ENCODE data around the gene BET1. TPM values are rescaled to one million over a fixed set of nuclear protein-coding genes. Genes with fewer than 3 reads are reported as not detected.

BET1 gene
- total RNA-seq, 1 experiment from 2014 or later, result 44.3 TPM

DNA sequence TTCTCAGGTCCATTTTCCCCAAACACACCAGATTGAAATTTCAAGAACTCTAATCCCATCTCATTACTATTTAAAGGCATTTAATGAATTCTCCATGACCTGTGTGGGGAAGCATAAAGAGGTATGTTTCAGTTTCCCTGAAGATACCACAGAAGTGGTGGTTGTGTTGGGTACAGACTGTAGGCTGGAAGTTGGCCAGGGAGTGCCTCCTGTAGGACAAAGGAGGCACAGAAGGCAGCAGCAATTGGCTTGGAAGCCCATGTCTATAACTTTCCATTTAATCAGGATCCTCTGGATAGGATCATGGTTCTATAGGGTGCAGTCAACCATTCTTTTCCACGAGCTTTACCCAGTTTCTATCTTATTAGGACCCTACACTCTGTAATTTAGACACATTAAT is 8.6 kb upstream of the BET1 start:
- no peak for DNase-seq (ENCODE audit: low read depth)

DNA sequence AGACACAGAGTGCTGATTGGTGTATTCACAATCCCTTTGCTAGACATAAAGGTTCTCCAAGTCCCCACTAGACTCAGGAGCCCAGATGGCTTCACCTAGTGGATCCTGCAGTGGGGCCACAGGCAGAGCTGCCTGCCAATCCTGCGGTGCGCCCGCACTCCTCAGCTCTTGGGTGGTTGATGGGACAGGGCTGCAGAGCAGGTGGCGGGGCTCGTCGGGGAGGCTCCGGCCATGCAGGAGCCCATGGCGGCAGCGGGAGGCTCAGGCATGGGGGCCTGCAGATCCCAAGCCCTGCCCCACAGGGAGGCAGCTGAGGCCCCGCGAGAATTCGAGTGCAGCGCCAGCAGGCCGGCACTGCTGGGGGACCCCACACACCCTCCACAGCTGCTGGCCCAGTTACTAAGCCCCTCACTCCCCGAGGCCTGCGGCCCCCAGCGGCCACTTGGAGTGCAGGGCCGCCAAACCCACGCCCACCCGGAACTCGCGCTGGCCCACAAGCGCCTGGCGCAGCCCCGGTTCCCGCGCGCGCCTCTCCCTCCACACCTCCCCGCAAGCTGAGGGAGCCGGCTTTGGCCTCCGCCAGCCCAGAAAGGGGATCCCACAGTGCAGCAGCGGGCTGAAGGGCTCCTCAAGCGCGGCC is 7.7 kb upstream of the BET1 start:
- DNase-seq (ENCODE audit: low read depth), result no peak

DNA sequence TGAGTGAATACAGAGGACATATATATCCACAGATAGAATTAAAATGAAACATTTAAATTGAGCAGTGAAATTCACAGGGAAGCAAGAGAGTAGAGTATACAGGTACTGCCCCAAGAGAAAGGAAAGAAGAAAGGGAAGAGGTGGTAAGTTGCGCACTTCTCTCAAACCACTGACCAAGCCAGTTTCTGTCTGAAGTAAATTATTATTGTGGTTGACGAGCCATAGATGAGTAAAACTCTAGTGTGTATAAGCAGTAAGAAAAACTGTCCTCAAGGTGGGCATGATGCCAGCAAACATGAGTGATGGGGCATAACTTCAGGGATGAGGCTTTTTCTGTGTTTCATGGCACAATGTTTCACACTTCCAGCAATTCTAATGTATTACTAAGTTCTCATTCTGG is 4.4 kb upstream of the BET1 start:
- peak; percentile 82 for DNase-seq (ENCODE audit: low read depth)

DNA sequence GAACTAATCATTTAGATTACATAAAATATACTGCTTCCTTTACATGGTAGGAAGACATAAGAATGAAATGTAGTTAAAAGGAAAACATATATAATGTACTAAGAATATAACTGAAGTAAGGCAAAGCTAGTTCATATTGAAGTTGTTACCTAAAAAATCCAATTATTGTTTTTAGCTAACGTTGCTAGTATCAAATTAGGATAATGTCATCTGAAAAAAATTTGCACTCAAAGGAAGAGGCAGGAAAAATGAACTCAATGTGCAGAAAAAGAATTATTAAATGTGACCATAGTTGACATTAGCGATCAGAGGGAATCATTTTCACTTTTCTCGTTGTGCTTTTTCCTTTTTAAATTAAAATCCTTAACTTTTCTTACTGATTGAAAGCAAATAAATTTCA is 1.6 kb upstream of the BET1 start:
- DNase-seq (ENCODE audit: low read depth), result no peak

DNA sequence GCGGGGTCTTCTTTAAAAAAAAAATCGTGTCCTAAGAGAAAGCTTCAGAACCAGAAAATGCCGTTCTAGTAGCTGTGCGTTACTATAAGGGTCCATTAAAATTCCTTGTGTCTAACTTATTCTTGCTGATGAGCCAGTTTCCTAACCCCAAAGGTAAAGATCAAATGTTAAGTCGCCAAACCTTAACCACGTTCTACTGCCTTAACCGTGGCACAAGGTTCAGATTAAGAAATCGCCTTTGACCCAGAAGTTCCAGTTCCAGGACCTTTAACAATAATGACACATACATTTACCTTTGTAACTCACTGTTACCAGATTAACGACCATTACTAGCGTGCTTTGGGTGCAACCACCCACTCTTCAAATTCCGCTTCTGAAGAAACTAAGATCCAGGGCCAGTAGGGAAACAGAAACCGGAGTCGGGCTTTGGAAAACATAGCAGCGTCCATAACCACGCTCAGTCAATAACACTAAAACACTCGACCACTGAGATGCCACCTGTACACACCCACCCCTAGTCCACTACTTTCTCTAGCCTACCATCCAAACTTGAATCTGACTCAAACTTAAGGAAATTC is 620 bp downstream of the BET1 start:
- DNase-seq (ENCODE audit: low read depth), result no peak

DNA sequence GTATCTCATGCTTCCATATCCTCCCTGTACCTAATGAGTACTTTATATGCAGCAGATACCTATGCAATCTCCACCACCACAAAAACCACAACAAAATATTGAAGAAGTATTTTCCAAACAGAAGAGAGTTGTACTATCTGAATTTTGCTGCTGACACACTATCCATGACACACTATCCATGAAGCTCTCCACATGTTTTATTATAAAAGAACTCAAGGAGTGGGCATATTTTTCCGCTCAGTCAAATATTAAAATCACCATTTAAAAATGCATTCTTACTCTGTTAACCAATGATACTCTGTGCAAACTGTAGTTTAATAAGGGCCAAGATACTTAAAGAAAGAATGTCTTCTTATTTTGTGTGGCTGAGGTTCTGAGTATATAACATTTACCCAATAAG is 2.8 kb downstream of the BET1 start:
- no peak for DNase-seq (ENCODE audit: low read depth)

DNA sequence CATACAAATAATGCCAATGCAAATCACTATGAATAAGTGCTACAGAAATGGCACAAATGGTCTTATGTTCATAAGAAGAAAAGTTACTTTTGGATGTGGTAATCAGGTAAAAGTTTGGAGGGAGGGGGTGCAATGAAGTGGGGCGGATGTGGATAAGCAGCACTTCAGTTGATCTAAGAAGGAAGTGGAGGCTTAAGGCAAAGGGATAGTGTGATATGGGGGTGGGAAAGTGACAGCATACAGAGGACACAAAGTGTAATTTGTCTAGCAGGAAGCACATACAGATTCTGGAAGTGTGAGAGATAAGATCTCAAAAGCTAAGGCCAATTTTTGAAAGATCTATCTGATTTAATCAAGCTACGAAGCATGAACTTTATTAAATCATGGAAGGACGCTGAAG is 6.3 kb downstream of the BET1 start:
- no peak for DNase-seq (ENCODE audit: low read depth)

DNA sequence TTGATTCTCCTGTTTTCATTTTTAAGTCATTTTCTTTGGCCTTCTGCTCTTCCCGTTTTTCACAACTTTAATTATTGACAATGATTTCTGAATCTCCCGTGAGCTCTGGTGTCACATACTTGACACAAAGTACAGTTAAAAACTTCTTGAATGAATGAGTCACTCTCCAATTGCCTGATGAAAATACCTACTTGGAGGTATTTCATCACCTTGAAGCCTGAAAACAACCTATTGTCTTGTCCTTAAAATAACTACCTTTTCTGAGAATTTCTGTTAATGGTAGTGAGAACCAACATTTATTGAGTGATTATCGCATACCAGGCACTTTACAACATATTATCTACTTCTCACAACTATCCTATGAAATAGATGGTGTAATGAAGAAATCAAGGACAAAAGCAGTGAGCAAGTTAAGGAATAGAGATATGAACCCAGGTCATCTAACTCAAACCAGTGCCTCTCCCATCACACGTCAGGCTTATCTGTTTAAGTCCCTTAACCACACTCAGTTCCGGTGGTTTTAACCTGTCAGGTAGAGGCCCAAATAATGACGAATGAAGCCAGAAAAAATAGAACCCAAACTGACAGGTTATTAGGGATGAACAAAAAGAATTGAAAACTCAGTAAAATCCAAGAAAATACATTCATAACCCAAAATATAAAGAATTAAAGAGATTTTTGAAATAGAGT is 11.6 kb downstream of the BET1 start:
- no peak for DNase-seq (ENCODE audit: low read depth)

DNA sequence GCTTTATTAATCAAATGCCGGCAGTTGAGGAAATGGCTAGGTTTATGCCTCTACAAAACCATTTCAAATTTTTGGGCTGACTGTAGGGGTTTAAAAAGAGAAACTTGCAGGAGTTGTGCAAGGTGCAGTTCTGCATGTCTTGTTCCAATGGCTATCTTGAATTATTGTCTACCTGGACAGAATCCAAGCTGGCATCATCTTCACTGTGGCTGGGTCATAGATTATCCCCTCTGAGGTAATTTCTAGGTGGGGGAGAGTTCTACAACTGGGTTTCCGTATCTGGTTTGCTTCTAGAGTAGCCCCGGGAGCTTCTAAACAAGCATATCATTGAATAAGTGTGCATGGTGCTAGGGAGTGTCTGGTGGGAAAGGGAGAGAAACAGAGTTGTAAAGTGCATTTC is 16.9 kb downstream of the BET1 start:
- DNase-seq (ENCODE audit: low read depth), result no peak

DNA sequence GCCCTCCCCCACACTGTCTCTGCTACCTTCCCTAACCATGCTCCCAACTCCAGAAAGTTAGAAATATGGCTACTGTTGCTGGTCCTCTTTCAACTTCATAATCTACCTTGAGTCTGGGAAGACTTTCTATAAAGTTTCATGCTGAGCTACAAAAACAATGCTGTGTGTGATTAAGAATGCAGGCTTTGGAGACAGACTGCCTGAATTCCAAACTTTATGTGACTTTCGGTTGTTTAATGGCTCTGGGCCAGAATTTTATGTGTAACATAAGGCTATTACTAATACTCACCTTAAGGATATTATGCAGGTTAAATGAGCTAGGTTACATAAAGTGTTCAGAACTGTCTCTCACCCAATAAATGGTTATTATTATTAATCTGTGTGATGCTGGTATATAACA is 19.1 kb downstream of the BET1 start:
- no peak for DNase-seq (ENCODE audit: low read depth)

DNA sequence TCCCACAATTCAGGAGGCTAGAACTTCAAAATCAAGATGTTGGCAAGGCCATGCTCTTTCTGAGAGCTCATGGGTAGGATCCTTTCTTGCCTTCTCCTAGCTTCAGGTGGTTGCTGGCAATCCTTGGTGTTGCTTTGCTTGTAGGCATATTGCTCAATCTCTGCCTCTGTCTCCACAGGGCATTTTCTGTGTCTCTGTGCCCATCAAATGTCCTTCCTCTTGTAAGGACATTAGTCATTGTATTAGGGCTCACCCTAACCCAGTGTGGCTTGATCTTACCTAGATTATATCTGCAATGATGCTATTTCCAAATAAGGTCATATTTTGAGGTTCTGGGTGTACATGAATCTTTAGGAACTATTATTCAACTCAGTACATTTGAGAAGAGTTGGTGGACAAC is 20.1 kb downstream of the BET1 start:
- no peak for DNase-seq (ENCODE audit: low read depth)

DNA sequence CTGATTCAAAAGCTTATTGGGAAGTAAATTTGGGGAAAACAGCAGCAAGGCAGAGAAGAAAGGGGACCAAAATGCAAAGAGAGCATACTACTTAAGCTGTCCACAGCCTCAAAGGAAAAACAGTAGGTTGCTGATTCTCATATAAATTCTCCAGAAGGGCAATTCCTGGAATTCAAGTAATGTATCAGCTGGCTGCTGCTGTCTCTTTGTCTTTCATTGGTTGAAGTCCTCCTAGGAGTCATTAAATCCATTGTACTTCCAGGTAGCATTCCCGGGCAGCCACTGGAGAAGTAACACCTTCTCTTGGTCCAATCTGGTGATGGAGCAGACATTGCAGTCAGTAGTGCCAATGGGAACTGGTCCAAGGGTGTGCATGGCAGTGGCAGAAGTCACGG is 22.7 kb downstream of the BET1 start:
- DNase-seq (ENCODE audit: low read depth), result no peak

DNA sequence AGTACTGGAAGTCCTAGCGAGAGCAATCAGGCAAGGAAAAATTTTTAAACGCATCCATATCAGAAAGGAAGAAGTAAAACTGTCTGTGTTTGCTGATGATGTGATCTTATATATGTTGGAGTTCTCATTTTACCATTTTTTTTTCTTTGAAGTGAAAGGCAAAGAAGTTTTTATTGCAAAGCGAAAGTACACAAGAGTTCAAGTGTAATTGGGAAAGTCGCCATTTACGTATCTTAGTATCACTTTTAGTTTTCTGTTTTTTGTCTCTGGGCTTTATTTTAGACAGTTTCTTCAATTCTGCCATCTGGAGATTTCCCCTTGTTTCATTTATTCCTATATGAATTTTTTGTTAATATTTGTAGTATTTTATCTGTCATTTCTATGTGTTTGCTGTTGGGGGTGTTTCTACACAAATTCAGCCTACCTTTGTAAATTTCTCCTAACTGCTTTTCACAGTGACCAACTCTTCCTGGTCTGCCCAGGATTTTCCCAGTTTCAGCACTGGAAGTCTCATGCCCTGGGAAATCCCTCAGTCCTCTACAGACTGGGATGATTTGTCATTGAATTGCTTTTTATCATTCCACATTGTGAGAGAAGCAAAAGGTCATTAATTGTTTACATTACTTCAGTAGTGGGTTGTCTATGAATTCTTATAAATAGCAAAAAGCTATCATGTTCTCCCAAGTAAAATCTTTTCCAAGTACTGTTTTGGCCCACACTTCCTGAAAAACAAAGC is 23.2 kb downstream of the BET1 start:
- DNase-seq (ENCODE audit: low read depth), result no peak

DNA sequence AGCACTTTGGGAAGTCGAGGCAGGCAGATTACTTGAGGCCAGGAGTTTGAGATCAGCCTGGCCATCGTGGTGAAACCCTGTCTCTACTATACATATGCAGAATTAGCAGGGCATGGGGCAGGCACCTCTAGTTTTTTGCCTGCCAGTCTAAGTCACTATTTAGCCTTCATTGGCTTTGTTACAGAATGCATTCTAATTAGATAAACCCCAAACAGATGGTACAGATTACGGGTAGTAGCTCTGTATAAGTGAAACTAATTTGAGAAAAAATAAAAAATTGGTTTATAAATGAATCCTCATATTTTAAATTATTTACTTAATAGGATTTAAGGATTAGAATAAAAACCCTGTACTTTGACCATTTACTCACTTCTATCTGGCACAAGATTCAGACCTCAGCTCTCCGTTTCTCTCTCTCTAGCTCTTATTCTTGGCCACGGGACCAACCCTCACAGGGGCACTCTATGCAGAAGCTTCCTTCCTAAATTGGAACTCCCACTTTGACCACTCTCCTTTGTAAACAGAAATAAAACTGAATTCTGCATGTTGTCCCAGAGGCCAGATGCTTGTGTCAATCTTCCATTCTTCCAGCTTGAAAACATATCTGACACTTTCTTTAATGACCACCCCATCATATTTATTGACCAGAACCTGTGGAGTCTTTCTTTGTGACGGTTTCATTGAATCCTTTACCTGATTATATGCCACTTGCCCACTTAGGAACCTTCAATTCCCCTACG is 26.8 kb downstream of the BET1 start:
- peak; percentile 48 for DNase-seq (ENCODE audit: low read depth)

DNA sequence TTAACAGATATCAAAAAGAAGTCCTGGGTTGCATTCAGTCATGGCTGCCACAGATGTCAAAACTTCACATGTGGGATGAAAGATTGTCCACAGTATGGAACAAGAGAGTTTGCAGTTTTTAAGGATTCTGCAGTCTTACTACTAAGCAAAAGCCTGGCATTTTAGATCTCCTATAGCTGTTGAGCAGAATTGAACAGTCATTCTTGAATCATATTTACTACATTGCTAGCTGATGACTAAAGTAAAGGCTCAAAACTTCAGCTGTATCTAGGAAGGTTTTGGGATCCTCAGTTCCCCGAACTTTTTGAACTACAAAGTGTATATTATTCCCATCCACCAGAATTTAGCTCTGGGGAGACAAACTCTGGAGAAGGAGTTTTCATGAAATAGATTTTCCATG is 31.0 kb downstream of the BET1 start:
- peak; percentile 58 for DNase-seq (ENCODE audit: low read depth)

DNA sequence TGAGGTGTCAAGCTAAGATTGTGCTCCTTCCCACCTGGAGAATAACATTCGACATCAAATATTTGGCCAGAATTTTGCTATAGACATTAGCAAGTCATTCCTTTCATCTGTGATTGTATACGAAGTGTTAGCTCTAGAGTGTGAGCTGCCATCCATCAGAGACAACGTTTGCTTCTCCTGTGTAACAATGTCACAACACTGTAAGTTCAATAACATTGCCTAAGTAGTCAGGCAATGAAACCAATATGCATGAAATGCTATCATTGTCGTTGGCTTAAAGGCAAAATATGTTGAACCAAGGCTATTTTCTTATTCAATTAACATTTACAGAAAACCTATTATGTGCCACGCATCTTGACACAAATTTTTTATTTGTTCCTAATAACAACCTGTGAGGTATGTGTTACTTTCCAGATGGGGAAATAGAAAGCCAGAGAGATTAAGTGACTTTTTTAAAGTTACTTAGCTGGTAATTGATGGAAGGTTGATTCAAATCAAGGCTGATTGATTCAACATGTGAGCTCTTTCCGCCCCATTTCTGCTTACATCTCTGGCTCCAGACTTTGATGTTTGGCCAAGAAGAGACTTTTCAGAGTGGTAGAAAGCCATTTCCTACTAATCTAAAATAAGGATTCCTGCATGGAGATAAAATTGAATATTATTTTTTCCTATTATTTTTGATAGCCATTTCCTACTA is 32.0 kb downstream of the BET1 start:
- no peak for DNase-seq (ENCODE audit: low read depth)

DNA sequence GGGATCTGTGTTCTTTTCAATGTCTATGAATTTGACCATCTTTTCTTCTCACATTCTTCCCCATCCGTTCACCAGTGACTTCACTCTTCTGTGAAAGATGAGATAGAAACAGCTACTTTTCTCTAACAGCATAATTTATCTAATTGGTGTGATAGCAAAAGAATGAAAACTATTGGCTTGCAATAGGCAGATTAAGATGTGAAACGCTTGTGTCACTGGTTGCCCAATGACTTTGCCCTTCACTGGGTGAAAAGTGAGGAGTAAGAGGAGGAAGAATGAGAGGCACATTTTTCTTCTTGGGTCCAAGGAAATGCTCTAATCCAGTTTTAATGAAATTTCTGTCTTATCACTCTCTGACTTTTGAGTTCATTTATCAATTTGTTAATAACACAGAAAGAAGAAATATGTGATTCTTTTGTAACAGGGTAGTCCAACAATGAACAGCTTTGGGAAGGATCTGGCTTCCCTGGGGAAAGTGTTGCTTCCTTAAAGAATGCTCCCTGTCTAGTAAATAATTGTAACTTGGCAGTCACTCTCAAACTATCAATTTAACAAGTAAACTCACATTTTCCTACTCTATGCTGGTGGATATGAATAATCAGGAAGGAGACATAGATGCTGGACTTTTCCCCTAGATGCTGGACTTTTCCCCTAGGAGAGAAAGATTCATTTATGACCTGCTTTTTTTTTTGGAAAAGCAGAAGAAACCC is 35.1 kb downstream of the BET1 start:
- DNase-seq (ENCODE audit: low read depth), result no peak

DNA sequence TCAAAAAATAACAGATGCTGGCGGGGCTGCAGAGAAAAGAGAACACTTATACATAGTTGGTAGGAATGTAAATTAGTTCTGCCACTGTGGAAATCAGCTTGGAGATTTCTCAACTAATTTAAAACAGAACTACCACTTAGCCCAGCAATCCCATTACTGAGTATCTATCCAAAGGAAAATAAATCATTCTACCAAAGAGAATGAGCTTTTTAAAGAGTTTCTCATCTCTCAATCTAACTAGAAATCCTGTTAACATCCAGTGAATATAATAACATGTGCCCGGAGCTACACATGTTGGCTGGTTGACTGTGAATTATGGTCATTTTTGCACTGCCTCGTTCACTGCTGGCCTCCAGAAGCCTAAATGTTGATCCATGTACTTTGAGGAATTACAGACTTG is 39.3 kb downstream of the BET1 start:
- no peak for DNase-seq (ENCODE audit: low read depth)

DNA sequence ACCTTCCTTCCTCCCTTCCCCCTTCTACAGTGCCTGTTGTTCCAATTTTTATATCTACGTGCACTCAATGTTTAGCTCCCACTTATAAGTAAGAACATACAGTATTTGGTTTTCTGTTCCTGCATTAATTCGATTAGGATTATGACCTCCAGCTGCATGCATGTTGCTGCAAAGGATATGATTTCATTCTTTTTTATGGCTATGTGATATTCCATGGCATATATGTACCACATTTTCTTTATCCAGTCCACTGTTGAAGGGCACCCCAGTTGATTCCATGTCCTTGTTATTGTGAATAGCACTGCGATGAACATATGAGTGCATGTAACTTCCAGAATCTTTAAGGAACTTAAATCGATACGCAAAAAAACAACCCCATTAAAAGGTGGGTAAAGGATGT is 39.9 kb downstream of the BET1 start:
- DNase-seq (ENCODE audit: low read depth), result no peak

DNA sequence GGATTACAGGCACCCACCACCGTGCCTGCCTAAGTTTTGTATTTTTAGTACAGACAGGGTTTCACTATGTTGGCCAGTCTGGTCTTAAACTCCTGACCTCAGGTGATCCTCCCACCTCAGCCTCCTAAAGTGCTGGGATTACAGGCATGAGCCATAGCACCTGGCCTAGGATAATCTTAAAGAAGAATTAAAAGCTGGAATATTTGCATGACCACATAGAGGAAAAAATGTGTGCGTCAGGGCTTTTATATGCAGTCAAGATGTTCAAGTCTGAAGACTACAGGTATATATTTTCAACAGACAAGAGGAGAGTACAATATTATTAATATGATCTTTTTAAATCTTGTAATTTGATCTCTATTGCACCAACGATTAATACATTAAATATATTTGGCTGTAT is 43.2 kb downstream of the BET1 start:
- no peak for DNase-seq (ENCODE audit: low read depth)

DNA sequence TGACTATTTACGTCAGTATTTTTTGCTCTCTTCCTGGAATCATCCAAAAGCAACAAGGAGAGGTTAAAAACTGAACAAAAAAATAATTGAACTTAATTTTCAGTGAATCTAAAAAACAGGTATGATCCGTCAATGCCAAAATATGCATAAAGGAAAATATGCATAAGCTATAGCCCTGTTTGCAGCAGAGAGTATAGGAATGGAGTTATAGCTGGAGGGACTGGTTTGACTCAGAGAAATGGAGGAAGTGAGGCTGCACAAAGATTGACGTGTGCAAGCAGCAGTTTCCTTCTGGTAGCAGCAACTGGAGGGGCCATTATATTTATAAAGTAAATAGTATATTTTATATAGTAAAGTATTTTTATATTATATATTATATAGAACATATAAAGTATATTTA is 45.5 kb downstream of the BET1 start:
- DNase-seq (ENCODE audit: low read depth), result no peak

Data from LHCN-M2 (cell line).